Esophagus muscularis mucosa (tissue), 4 donors: Measurements from ENCODE around the gene ACP4. TPM values are rescaled to one million over a fixed set of nuclear protein-coding genes. Genes with fewer than 3 reads are reported as not detected.

ENCODE experiments used
- DNase-seq: peaks from one replicate; pipeline ENCODE4 v3.0.0-alpha.2; 2017; ENCODE audit errors: extremely low spot score
- H3K27ac ChIP-seq, 4 donors: fragments of 200-600 bp; sonication (generic); replicated peaks in 1 of 4; 1 replicate in 3 of 4; 2 replicates in 1 of 4; pipeline ENCODE4 v1.5.1; 2016 to 2019; ENCODE audit warnings: mild to moderate bottlenecking in 1 of 4
- H3K27me3 ChIP-seq, 4 donors: fragments of 200-600 bp; sonication (generic); one replicate each; pipeline versions ENCODE4 v1.5.1 to v1.6.0; 2016 to 2019
- H3K36me3 ChIP-seq, 4 donors: fragments of 200-600 bp; sonication (generic); one replicate each; pipeline ENCODE4 v1.5.1; 2016 to 2019
- H3K4me1 ChIP-seq, 4 donors: fragments of 200-600 bp; sonication (generic); one replicate each; pipeline ENCODE4 v1.5.1; 2016 to 2019
- H3K4me3 ChIP-seq, 4 donors: fragments of 200-600 bp; sonication (generic); 1 replicate in 2 of 4; 2 replicates in 2 of 4; pipeline ENCODE4 v1.5.1; 2016 to 2019; ENCODE audit warnings: mild to moderate bottlenecking in 4 of 4, moderate library complexity in 1 of 4
- H3K9me3 ChIP-seq, 4 donors: fragments of 200-600 bp; sonication (generic); 1 replicate in 3 of 4; 2 replicates in 1 of 4; pipeline ENCODE4 v1.5.1; 2016 to 2019
- EP300 ChIP-seq: sonication (generic); formaldehyde crosslinking; IDR thresholded peaks from one replicate; pipeline ENCODE4 v1.6.1; 2017; ENCODE audit warnings: antibody characterized with exemption
- POLR2A ChIP-seq: fragments of 450-650 bp; IDR thresholded peaks from one replicate; pipeline ENCODE4 v1.6.1; 2017; ENCODE audit warnings: antibody characterized with exemption, moderate library complexity, mild to moderate bottlenecking, low read depth
- POLR2AphosphoS5 ChIP-seq, 2 donors: sonication (generic); formaldehyde crosslinking; IDR thresholded peaks; one replicate each; pipeline ENCODE4 v1.6.1; 2017; ENCODE audit warnings: antibody characterized with exemption in 2 of 2
- WGBS: methylation state at CpG from one replicate; pipeline ENCODE4 v1.1.5; 2018; 5-methylcytosine and 5-hydroxymethylcytosine counted together
- intact Hi-C: fragments of 100-400 bp; cut with DNase I; formaldehyde crosslinking; loops from one replicate; pipeline ENCODE4 v1.15.1; 2023
- total RNA-seq, 4 donors: library from RNA; depleted of rRNA; stranded (reverse); fragments of >200 nt; gene quantifications; one replicate each; pipeline versions ENCODE4 v1.1.0 to v1.2.1, GENCODE V29; 2016
- TF ChIP-seq, protein P1 (sequence below), 3 experiments: fragments of 200-600 bp in 2 of 3; fragments of 450-650 bp in 1 of 3; sonication (generic) in 2 of 3; IDR thresholded peaks; one replicate each; pipeline ENCODE4 v1.5.1; 2017 to 2019; ENCODE audit warnings: antibody characterized with exemption in 3 of 3, mild to moderate bottlenecking in 2 of 3, moderate library complexity in 1 of 3

ACP4 gene
- total RNA-seq, 4 donors from 2014 or later: not detected

DNA sequence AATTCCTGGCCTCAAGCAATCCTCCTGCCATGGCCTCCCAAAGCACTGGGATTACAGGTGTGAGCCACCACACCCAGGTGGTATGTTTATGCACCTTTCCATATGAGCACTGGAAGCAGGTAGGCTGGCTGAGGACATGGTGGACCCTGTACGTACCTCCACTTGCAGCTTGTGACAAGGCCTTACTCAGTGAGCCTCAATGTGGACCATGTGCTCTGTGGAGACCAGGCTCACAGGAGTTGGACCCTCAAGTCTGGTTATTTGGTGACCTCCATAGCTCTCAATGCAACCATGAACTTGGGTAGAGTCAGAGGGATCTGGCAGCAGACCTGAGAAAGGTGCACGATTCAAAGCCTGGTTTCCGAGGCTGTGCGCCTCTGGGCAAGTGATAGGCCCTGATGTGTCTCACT lies 5.5 kb downstream of the ACP4 start:
- no peak overlapping the region for H3K4me3 ChIP-seq
- no peak overlapping the region for H3K27ac ChIP-seq
- peaks cover 0 to 27% (median 0%) of the 10 kb centered on the region in 4 donors for H3K27me3 ChIP-seq
- 81% methylated on average over 4 of the region's 4 CpGs for WGBS
- no peak for DNase-seq
- intact Hi-C loops: no loop called here
- H3K36me3 ChIP-seq: peaks cover 11 to 49% (median 36%) of the 10 kb centered on the region in 4 donors
- TF ChIP-seq, protein P1, sequence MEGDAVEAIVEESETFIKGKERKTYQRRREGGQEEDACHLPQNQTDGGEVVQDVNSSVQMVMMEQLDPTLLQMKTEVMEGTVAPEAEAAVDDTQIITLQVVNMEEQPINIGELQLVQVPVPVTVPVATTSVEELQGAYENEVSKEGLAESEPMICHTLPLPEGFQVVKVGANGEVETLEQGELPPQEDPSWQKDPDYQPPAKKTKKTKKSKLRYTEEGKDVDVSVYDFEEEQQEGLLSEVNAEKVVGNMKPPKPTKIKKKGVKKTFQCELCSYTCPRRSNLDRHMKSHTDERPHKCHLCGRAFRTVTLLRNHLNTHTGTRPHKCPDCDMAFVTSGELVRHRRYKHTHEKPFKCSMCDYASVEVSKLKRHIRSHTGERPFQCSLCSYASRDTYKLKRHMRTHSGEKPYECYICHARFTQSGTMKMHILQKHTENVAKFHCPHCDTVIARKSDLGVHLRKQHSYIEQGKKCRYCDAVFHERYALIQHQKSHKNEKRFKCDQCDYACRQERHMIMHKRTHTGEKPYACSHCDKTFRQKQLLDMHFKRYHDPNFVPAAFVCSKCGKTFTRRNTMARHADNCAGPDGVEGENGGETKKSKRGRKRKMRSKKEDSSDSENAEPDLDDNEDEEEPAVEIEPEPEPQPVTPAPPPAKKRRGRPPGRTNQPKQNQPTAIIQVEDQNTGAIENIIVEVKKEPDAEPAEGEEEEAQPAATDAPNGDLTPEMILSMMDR (IDR thresholded peaks at IDR 0.05): no peak
- TF ChIP-seq EP300 (no peak), POLR2A (no peak), POLR2AphosphoS5 (IDR thresholded peaks at IDR 0.05) (no peak)
- no peaks in the 10 kb centered on the region for H3K4me1 ChIP-seq
- no peaks in the 10 kb centered on the region for H3K9me3 ChIP-seq

DNA sequence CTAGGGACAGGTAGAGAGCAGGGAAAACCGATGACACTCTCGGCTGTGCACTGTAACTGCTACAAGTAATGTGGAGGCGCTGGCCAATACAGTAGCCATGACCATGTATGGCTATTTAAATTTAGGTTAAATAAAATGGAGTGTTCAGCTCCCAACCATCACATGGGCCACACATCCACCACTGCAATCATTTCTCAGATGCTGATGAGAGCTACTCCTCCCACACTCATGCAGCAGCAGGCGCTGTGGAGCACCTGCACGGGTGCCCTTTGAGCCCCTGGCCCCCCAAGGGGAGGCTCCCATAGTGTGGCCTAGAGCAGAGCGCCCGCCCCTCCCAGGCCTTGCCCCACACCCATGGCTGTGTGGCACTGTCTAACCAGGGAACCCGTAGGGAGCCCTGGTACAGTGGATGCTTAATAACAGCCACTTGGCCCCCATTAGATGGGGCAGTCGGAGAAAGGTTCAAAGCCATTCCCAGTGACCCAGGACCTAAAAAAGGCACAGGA lies 6.0 kb downstream of the ACP4 start:
- intact Hi-C loops: no loop called here
- Histone ChIP-seq H3K4me3 (no peak overlapping the region), H3K27ac (no peak overlapping the region), H3K36me3 (peaks cover 14 to 54% (median 41%) of the 10 kb centered on the region in 4 donors), H3K4me1 (no peaks in the 10 kb centered on the region), H3K27me3 (peaks cover 0 to 25% (median 0%) of the 10 kb centered on the region in 4 donors), H3K9me3 (no peaks in the 10 kb centered on the region)
- WGBS: 87% methylated on average over 8 of the region's 9 CpGs
- TF ChIP-seq POLR2A (no peak), POLR2AphosphoS5 (IDR thresholded peaks at IDR 0.05) (no peak), EP300 (no peak)
- TF ChIP-seq, protein P1 (IDR thresholded peaks at IDR 0.05): no peak
- DNase-seq: no peak

DNA sequence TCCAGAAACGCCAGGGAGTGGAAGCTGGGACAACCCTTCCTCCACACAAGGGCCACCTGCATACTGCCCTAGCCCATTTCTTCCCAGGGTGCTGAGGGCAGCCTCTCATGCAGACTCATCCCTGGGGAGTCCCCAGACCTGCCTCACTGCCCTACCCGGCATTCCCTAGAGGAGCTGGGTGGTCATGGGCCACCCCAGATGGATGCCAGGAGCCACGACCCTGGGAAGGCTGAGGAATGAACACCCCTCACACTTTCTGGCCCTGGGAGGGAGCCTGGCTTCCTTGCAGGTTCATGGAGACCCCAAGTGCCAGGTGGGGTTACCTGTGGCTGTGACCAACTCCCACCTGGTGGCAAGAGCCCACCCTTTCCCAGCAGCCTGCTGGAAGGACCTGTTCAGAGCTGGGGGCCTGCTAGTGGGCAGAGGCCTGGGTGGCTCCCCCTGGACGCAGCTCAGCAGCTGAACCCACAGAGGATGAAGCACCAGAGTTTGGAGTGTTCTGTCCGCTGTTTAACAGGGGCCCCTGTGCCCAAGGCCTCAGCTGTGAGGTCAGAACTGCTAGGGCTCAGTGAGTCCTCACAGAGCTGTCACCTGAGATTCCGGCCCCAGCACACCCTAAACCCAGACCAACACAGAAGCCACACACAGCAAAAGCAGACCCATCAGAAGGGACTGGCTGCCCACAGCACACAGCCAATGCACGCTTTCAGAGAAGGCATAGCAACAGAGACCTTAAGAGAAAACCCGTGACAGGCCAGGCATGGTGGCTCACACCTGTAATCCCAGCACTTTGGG lies 6.6 kb downstream of the ACP4 start:
- 83% methylated on average over 4 of the region's 8 CpGs for WGBS
- TF ChIP-seq EP300 (no peak), POLR2AphosphoS5 (IDR thresholded peaks at IDR 0.05) (no peak), POLR2A (no peak)
- TF ChIP-seq, protein P1 (IDR thresholded peaks at IDR 0.05): no peak
- Histone ChIP-seq H3K27me3 (peaks cover 0 to 18% (median 0%) of the 10 kb centered on the region in 4 donors), H3K27ac (no peak overlapping the region), H3K4me1 (no peaks in the 10 kb centered on the region), H3K9me3 (no peaks in the 10 kb centered on the region), H3K4me3 (no peak overlapping the region), H3K36me3 (peaks cover 17 to 60% (median 46%) of the 10 kb centered on the region in 4 donors)
- no peak for DNase-seq
- intact Hi-C loops: no loop called here

DNA sequence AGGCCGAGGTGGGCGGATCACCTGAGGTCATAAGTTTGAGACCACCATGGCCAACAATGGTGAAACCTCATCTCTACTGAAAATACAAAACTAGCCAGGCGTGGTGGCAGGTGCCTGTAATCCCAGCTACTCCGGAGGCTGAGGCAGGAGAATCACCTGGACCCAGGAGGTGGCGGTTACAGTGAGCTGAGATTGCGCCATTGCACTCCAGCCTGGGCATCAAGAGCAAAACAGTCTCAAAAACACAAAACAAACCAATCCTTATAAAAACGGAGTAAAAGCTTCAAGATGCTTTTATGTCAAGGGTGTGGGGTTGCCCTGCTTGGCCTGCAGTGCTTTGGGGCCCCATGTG lies 7.2 kb downstream of the ACP4 start:
- DNase-seq: no peak
- Histone ChIP-seq H3K4me3 (no peak overlapping the region), H3K27me3 (peaks cover 0 to 12% (median 0%) of the 10 kb centered on the region in 4 donors), H3K27ac (no peak overlapping the region), H3K9me3 (no peaks in the 10 kb centered on the region), H3K36me3 (peaks cover 17 to 66% (median 50%) of the 10 kb centered on the region in 4 donors), H3K4me1 (peaks cover 0 to 4% (median 3%) of the 10 kb centered on the region in 4 donors)
- WGBS: 92% methylated on average over 5 of the region's 7 CpGs
- no peak for TF ChIP-seq EP300
- no peak for TF ChIP-seq POLR2A
- no peak for TF ChIP-seq POLR2AphosphoS5 (IDR thresholded peaks at IDR 0.05)
- TF ChIP-seq, protein P1 (IDR thresholded peaks at IDR 0.05): no peak
- intact Hi-C loops: no loop called here
